HG02678 (cell line): Measurements from ENCODE around the gene TSPAN8.
"Not testable (repeated sequence)": the region's sequence is repeated elsewhere in the genome, so short reads cannot be mapped to it uniquely, and the experiment has no call there.

Source experiments
- ATAC-seq: cut with Tn5 transposase; IDR thresholded peaks from one replicate; pipeline ENCODE4 v1.9.1; 2021; ENCODE audit warnings: mild to moderate bottlenecking, moderate library complexity; ENCODE audit not compliant: unreplicated experiment

TSPAN8 gene

GRCh38 chr12:71164568-71165197, 6.9 kb upstream of the TSPAN8 start:
- no peak for ATAC-seq

GRCh38 chr12:71164166-71164565, 6.4 kb upstream of the TSPAN8 start:
- no peak for ATAC-seq

DNA sequence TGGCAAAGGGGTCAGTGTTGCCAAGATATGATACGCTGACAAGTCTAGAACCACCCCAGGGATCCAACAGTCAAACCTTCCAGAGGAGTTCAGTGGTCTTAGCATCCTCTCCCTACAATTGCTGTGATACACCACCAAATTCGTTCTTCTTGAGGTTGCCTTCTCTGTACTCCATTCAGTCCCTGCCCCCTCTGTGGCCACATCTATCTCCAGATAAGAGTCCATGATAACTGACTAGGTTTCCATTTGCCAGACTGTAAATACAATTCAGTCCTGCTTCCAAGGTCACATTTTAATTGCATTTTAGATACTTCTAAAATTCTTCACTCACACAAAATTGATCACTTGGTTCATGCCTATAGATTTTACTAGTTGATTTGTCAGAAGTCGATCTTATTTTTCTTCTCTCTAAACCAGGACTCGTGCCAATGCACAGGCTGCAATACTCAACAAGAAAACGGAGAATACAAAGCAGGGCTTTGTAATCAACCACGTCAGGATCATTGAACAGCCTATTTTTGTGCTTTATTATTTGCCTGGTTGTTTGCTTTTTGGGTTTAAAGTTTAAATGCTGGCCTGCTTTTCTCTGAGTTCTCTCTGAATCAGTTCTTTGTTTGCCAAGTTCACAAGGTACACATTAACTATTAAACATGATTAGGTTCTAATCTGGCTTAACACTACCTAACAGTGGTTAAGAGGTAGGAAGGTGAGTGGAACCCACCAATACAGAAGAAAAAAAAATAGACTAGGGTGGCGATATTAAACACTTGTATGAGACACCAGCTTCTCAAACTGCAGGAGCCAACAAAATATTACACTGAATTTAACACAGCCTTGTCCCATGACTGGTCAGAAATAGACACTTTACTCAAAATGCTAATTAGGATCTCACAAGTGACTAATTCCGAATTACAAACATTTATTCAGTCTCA, 5.3 kb upstream of the TSPAN8 start:
- no peak for ATAC-seq

DNA sequence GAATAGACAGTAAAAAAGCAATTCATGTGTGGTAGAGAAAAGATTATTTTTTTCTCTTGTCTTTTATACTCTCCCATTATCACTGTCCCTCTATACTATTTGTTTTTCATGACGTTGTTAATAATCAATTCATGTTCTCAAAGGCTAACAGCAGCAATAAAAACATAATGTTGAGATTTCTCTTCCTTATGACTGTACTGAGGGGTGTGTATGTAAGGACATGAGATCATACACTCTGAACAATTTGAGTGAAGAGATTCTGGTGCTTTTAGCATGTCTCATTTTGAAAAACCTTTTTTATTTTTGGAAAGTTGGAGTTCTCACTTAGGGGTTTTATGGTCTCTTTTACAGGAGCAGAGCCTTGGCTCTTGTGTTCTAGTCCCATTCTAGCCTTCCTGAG, 3.8 kb upstream of the TSPAN8 start:
- no peak for ATAC-seq

- no peak for ATAC-seq
These were observed 2.8 kb upstream of the TSPAN8 start for GRCh38 chr12:71160585-71160984.

DNA sequence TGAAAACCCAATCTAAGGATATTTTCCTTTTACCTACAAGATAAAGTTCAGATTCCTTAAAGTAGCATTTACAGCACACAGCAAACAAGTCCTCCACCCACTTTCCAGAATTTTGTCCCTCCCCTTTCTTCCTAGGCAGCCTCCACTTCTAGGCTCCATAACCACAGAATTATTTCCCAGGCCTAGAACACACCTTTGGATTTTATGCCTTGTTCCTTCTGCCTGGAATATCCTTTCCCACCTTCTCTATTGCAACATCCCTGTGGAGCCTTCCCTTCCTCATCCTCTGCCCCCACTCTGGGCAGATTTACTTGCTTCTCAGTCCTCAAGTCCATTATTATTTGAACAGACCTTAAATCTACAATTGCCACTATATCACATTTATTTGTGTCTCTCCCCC, 2.1 kb upstream of the TSPAN8 start:
- no peak for ATAC-seq

GRCh38 chr12:71159264-71159663, 1.5 kb upstream of the TSPAN8 start:
- ATAC-seq: no peak

- ATAC-seq: no peak
These were observed 623 bp upstream of the TSPAN8 start for GRCh38 chr12:71158361-71158882.

DNA sequence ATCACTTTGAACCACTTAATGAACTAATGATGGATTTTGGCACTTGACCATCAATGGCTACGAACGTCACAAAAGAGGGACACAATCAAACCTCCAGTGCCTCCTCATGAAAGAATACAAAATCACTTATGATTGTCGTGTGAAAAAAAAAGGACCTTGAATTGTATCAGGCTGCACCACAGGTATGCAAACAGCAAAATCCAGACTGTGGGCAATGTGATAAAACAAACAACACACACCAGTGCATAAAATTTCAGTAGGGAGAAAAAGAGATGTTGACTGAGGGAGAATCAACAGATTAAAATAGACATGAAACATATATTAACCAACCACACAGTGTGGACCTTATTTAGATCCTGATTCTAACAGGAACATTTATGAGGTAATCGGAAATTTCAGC, 2.6 kb downstream of the TSPAN8 start:
- ATAC-seq: no peak

DNA sequence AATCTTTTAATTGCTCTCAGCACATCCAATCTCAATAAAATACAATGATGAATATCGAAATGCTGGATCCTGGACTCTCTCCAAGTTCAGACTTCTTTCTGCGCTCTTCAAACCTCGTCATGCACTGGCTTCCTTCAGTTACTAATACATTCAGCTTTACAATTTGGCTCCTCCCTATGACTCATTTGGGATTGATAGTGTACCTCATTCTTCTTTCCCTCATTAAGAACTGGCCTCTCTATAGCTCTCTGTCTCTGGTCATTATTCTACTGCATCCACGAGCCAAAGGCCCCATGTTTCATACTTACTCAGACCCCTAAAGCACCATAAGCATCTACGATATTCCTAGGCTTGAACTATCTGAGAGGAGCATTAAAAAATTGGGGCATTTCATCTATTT, 4.9 kb downstream of the TSPAN8 start:
- ATAC-seq: no peak

- ATAC-seq: not testable (repeated sequence)
These were observed 7.8 kb downstream of the TSPAN8 start for GRCh38 chr12:71150041-71150440.

GRCh38 chr12:71144682-71145081, 13.1 kb downstream of the TSPAN8 start:
- no peak for ATAC-seq

DNA sequence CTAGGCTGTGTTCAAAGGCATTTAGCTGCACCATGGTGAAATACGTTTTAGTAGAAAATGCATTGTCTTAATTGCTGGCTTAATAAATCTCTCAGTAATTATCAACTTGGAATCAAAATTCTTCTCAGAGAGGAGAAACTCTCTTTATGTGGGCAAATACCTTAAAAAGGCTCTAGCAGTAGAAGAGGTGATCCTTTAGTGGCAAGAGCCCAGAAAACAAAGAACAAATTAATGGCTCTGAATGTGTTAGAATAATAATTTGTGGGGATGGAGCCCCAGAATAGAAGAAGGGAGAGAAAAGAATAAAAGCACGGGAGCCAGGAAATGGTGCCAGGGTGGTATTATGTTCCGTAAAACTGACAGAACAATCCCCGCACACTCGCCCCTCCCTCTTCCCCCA, 14.8 kb downstream of the TSPAN8 start:
- no peak for ATAC-seq

GRCh38 chr12:71142016-71142415, 15.8 kb downstream of the TSPAN8 start:
- ATAC-seq: no peak

- no peak for ATAC-seq
These were observed 16.3 kb downstream of the TSPAN8 start for GRCh38 chr12:71141378-71141926.

GRCh38 chr12:71139153-71139735, 18.6 kb downstream of the TSPAN8 start:
- ATAC-seq: no peak

- no peak for ATAC-seq
These were observed 19.8 kb downstream of the TSPAN8 start for GRCh38 chr12:71138011-71138410.

DNA sequence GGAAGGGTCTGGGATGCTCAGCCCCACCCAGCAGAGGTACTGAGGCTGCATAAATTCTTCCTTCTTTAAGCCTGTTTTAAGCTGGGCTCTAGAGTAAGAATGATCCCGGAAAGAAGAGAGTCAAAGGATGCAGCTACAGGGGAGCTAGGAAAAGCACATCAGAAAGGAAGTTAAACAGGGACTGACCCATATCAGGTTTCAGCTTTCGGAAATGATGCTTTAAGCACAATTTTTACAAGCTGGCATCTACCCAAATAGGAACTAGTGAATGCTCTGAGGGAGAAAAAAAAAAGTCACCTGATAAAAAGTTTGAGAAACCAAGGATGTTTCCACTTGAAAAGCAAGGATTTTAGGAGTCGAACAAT, 22.0 kb downstream of the TSPAN8 start:
- no peak for ATAC-seq

GRCh38 chr12:71135077-71135811, 22.6 kb downstream of the TSPAN8 start:
- no peak for ATAC-seq

DNA sequence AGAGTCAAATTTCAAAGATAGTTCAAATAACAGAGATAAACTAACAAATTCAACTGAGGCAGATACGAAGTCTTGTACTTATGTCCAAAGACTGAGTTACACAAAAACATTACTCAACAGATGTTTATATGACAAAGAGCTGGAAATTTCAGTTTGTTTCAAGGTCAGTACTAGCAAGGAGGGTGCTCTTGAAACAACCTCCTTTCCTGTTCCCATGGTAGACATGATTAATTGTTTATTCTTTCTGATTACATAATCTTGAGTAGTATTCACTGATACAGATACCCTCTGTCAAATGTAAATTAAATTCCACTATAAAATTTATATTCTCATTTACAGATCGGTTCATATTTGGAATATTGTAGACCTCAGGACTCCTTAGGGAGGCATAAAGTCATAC, 23.4 kb downstream of the TSPAN8 start:
- no peak for ATAC-seq
